Effector memory CD8-positive, alpha-beta T cell (primary cell): ENCODE results near the gene ZNF692.
A peak's percentile ranks its signal among the peaks of the same experiment; 100 is the strongest.

ENCODE experiments used
- ATAC-seq: fragments of 150-1000 bp; cut with Tn5 transposase; replicated peaks from 2 replicates; pipeline ENCODE4 v1.10.0; 2021; ENCODE audit warnings: mild to moderate bottlenecking, moderate library complexity
- DNase-seq, 3 experiments: peaks; one replicate each; pipeline ENCODE4 v3.0.0; 2021
- H3K27ac Mint-ChIP-seq, 2 donors: one replicate each; pipeline ENCODE4 v1.8.0; 2022; ENCODE audit warnings: mild to moderate bottlenecking in 2 of 2, mixed read lengths in 2 of 2, moderate library complexity in 2 of 2
- H3K27me3 Mint-ChIP-seq, 2 donors: one replicate each; pipeline ENCODE4 v1.8.0; 2022; ENCODE audit warnings: mixed read lengths in 2 of 2
- H3K36me3 Mint-ChIP-seq: one replicate; pipeline ENCODE4 v1.8.0; 2022; ENCODE audit warnings: mild to moderate bottlenecking, moderate library complexity, mixed read lengths; ENCODE audit not compliant: insufficient read depth
- H3K4me1 Mint-ChIP-seq, 2 donors: one replicate each; pipeline ENCODE4 v1.8.0; 2022; ENCODE audit warnings: low read depth in 2 of 2, mixed read lengths in 2 of 2
- H3K4me3 Mint-ChIP-seq, 2 donors: one replicate each; pipeline ENCODE4 v1.8.0; 2022; ENCODE audit warnings: mild to moderate bottlenecking in 2 of 2, mixed read lengths in 2 of 2, moderate library complexity in 2 of 2
- H3K9me3 Mint-ChIP-seq, 2 donors: one replicate each; pipeline ENCODE4 v1.8.0; 2022; ENCODE audit warnings: mixed read lengths in 2 of 2

The ZNF692 gene

DNA sequence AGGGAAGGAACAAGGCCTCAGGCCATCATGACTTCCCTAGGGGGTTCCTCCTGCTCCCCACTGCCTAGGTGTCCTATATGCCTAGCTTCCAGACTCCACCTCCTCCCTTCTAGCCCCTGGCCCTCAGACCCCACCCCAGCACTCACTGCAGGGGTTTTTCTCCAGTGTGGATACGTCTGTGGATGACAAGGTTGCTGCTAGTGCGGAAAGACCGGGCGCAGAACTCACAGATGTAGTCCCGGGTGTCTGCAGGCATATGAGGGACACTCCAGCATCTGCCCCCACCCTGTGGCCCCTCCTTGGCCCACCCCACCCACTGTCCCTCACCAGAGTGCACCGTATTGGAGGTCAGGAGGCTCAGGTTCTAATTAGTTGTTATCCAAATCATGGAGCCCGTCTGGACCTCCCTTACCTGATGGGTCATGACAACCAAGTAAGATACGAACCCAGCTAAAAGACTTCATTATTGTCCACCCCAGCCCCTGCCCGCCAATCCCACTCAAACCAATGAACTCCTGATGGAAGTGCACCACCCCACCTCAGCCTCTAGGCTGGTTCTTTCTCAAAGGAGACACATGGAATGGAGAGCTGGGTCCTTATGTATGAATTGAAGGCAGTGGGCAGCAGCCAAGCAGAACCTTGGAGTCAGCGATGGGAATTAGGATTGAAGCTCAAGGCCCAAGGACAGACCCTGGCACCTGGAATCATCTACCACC lies 8.2 kb downstream of the ZNF692 start:
- Mint-ChIP-seq H3K27ac (peak overlapping the region in 1 of 2 donors; percentile 4), H3K9me3 (no peaks in the 10 kb centered on the region), H3K4me3 (no peak overlapping the region), H3K36me3 (peaks cover 24% of the 10 kb centered on the region), H3K27me3 (no peaks in the 10 kb centered on the region), H3K4me1 (peaks cover 0 to 2% of the 10 kb centered on the region in 2 donors)
- no peak for ATAC-seq
- no peak for DNase-seq

- Mint-ChIP-seq H3K27me3 (no peaks in the 10 kb centered on the region), H3K9me3 (no peaks in the 10 kb centered on the region), H3K36me3 (peaks cover 26% of the 10 kb centered on the region), H3K27ac (peak overlapping the region in 1 of 2 donors; percentile 4), H3K4me3 (no peak overlapping the region), H3K4me1 (peaks cover 0 to 2% of the 10 kb centered on the region in 2 donors)
- ATAC-seq: no peak
- DNase-seq: no peak
Measured at GRCh38 chr1:248850124-248850523, 8.8 kb downstream of the ZNF692 start.

DNA sequence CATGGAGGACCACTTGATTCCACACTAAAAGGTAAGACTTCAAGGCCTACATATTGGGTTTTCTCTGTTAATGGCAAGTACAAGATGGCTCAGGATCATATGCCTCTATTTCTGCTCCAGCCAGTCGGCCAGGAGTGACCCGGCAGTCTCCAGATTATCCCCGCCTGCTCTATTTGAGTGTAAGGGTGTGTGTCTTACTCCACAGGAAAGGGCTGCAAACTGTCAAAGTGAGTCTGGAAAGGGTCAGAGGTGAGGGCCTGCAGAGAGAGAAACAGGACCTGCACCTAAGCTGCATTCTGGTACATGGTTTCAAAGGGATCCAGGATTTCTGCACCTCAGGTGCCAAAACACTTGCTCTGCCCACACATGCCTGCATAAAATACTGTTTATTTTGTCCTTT lies 9.2 kb downstream of the ZNF692 start:
- Mint-ChIP-seq H3K4me3 (no peak overlapping the region), H3K9me3 (no peaks in the 10 kb centered on the region), H3K27me3 (no peaks in the 10 kb centered on the region), H3K36me3 (peaks cover 21% of the 10 kb centered on the region), H3K27ac (no peak overlapping the region), H3K4me1 (peaks cover 0 to 2% of the 10 kb centered on the region in 2 donors)
- DNase-seq (no peak), ATAC-seq (no peak)

GRCh38 chr1:248849152-248849551 lies 9.7 kb downstream of the ZNF692 start:
- H3K27ac Mint-ChIP-seq: peak overlapping the region in 1 of 2 donors; percentile 2
- peaks cover 0 to 2% of the 10 kb centered on the region in 2 donors for H3K4me1 Mint-ChIP-seq
- DNase-seq: no peak
- H3K27me3 Mint-ChIP-seq: no peaks in the 10 kb centered on the region
- ATAC-seq: no peak
- no peak overlapping the region for H3K4me3 Mint-ChIP-seq
- H3K9me3 Mint-ChIP-seq: no peaks in the 10 kb centered on the region
- H3K36me3 Mint-ChIP-seq: peaks cover 19% of the 10 kb centered on the region

GRCh38 chr1:248848602-248849001 lies 10.3 kb downstream of the ZNF692 start:
- H3K4me1 Mint-ChIP-seq: peaks cover 0 to 2% of the 10 kb centered on the region in 2 donors
- no peak overlapping the region for H3K4me3 Mint-ChIP-seq
- ATAC-seq (no peak), DNase-seq (no peak)
- H3K27ac Mint-ChIP-seq: peak overlapping the region in 1 of 2 donors; percentile 2
- peaks cover 19% of the 10 kb centered on the region for H3K36me3 Mint-ChIP-seq
- H3K9me3 Mint-ChIP-seq: no peaks in the 10 kb centered on the region
- no peaks in the 10 kb centered on the region for H3K27me3 Mint-ChIP-seq

DNA sequence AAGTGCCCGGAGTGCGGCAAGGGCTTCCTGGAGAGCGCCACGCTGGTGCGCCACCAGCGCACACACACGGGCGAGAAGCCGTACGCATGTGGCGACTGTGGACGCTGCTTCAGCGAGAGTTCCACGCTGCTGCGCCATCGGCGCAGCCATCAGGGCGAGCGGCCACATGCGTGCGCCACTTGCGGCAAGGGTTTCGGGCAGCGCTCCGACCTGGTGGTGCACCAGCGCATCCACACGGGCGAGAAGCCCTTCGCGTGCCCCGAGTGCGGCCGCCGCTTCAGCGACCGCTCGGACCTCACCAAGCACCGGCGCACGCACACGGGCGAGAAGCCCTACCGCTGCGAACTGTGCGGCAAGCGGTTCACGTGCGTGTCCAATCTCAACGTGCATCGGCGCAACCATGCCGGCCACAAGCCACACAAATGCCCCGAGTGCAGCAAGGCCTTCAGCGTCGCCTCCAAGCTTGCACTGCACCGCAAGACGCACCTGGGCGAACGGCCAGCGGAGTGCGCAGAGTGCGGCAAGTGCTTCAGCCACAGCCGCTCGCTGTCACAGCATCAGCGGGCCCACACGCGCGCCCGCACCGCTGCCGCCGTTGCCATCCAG lies 10.8 kb downstream of the ZNF692 start:
- no peak overlapping the region for H3K27ac Mint-ChIP-seq
- ATAC-seq (no peak), DNase-seq (no peak)
- peaks cover 0 to 2% of the 10 kb centered on the region in 2 donors for H3K4me1 Mint-ChIP-seq
- H3K4me3 Mint-ChIP-seq: no peak overlapping the region
- no peaks in the 10 kb centered on the region for H3K27me3 Mint-ChIP-seq
- no peaks in the 10 kb centered on the region for H3K9me3 Mint-ChIP-seq
- H3K36me3 Mint-ChIP-seq: peaks cover 19% of the 10 kb centered on the region

DNA sequence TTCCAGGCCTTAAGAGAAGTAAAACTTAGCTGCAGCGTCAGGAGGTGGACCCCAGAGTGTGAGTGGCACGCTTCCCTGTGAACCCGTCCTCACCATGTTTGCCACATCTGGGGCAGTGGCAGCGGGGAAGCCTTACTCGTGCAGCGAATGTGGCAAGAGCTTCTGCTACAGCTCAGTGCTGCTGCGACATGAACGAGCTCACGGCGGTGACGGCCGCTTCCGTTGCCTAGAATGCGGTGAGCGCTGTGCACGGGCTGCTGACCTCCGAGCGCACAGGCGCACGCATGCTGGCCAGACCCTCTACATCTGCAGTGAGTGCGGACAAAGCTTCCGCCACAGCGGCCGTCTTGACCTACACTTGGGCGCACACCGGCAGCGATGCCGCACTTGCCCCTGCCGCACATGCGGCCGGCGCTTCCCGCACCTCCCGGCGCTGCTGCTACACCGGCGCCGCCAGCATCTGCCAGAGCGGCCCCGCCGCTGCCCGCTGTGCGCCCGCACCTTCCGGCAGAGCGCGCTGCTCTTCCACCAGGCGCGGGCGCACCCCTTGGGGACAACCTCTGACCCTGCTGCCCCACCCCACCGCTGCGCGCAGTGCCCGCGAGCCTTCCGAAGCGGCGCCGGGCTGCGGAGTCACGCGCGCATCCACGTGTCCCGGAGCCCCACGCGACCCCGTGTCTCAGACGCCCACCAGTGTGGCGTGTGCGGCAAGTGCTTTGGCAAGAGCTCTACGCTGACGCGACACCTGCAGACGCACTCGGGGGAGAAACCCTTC lies 11.5 kb downstream of the ZNF692 start:
- Mint-ChIP-seq H3K9me3 (no peaks in the 10 kb centered on the region), H3K36me3 (peaks cover 19% of the 10 kb centered on the region), H3K27me3 (no peaks in the 10 kb centered on the region), H3K27ac (no peak overlapping the region), H3K4me3 (no peak overlapping the region), H3K4me1 (peaks cover under 1 to 2% of the 10 kb centered on the region in 2 donors)
- no peak for ATAC-seq
- no peak for DNase-seq

- H3K36me3 Mint-ChIP-seq: peaks cover 23% of the 10 kb centered on the region
- H3K4me3 Mint-ChIP-seq: no peak overlapping the region
- no peak overlapping the region for H3K27ac Mint-ChIP-seq
Measured at GRCh38 chr1:248844526-248844925, 14.4 kb downstream of the ZNF692 start.

GRCh38 chr1:248843687-248844086 lies 15.2 kb downstream of the ZNF692 start:
- no peaks in the 10 kb centered on the region for H3K9me3 Mint-ChIP-seq
- peaks cover 26% of the 10 kb centered on the region for H3K36me3 Mint-ChIP-seq
- no peaks in the 10 kb centered on the region for H3K27me3 Mint-ChIP-seq
- DNase-seq (no peak), ATAC-seq (no peak)
- H3K27ac Mint-ChIP-seq: no peak overlapping the region
- H3K4me1 Mint-ChIP-seq: peaks cover 16 to 19% of the 10 kb centered on the region in 2 donors
- H3K4me3 Mint-ChIP-seq: no peak overlapping the region

More at GRCh38 chr1:248844526-248844925, 14.4 kb downstream of the ZNF692 start:
- H3K9me3 Mint-ChIP-seq: no peaks in the 10 kb centered on the region
- H3K4me1 Mint-ChIP-seq: peaks cover 13 to 16% of the 10 kb centered on the region in 2 donors
- no peaks in the 10 kb centered on the region for H3K27me3 Mint-ChIP-seq
- no peak for ATAC-seq
- no peak for DNase-seq

DNA sequence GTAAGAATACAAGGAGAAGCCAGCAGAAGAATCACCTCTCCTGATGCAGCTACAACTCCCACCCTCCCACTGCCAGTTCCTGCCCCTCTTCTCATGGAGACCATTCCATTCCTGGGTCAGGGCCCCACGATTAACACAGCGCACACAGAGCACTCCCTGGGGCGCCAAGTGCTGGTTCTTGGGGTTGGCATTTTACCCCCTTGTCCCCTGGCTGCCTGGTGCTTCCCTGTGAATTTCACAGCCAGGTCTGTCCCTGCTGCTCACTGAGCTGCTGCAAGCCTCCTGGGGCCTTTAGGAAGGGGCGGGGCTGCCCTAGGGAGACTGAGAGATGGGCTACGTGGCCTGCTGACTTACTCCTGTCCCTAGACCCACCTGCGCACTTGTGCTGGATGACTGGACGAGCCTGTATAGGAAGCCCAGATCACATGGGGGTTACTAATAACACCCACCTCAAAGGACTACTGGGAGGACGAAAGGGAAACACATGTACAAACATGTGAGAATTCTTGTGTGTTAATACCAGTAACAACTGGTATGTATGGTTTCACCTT lies 16.0 kb downstream of the ZNF692 start:
- Mint-ChIP-seq H3K4me1 (peaks cover 16 to 19% of the 10 kb centered on the region in 2 donors), H3K27me3 (no peaks in the 10 kb centered on the region), H3K27ac (peak overlapping the region in 1 of 2 donors; percentile 20), H3K36me3 (peaks cover 26% of the 10 kb centered on the region), H3K4me3 (no peak overlapping the region), H3K9me3 (no peaks in the 10 kb centered on the region)
- DNase-seq: no peak
- no peak for ATAC-seq

DNA sequence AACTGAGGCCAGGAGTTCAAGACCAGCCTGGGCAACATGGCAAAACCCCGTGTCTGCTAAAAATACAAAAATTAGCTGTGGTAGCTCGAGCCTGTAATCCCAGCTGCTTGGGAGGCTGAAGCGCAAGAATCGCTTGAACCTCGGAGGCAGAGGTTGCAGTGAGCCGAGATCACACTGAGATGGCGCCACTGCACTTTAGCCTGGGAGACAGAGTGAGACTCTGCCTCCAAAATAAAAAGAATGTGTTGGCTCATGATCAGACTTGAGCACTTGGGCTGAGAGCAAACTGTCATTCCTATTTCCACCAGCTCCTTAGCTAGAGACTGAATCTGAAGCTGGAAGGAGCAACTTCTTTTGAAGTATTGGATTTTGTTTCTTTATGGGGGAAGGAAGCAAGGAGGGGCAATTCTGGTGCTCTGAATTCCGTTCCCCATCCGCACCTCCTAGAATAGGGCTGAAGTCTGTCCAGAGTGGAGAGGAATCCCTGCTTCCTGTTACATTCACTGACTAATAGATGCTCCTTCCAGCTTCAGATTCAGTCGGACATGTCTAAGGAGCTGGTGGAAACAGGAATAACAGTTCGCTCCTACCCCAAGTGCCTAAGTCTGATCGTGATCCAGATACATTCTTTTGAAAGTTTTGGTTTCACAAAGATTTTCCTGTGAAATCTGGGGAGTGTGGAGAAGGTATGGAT lies 17.0 kb downstream of the ZNF692 start:
- H3K4me3 Mint-ChIP-seq: no peak overlapping the region
- H3K36me3 Mint-ChIP-seq: peaks cover 21% of the 10 kb centered on the region
- H3K27me3 Mint-ChIP-seq: no peaks in the 10 kb centered on the region
- DNase-seq: peak in 2 of 3 experiments; percentile 26 to 44
- H3K27ac Mint-ChIP-seq: peak overlapping the region in 1 of 2 donors; percentile 25
- H3K4me1 Mint-ChIP-seq: peaks cover 16 to 21% of the 10 kb centered on the region in 2 donors
- no peaks in the 10 kb centered on the region for H3K9me3 Mint-ChIP-seq
- no peak for ATAC-seq

DNA sequence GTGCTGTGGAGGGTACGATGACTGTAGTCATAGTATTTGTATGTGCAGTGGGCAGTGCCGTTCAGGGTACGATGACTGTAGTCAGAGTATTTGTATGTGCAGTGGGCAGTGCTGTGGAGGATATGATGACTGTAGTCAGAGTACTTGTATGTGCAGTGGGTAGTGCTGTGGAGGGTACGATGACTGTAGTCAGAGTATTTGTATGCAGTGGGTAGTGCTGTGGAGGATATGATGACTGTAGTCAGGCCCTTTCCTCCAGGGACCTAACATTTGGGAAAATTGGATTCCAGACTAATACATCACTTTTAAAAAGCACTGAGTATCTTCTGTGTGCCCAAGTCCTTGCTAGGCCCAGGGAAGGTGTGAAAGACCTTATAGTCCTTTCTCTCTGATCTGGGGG lies 17.9 kb downstream of the ZNF692 start:
- H3K4me3 Mint-ChIP-seq: no peak overlapping the region
- H3K27me3 Mint-ChIP-seq: no peaks in the 10 kb centered on the region
- H3K36me3 Mint-ChIP-seq: peaks cover 13% of the 10 kb centered on the region
- DNase-seq: no peak
- peaks cover 16 to 21% of the 10 kb centered on the region in 2 donors for H3K4me1 Mint-ChIP-seq
- no peaks in the 10 kb centered on the region for H3K9me3 Mint-ChIP-seq
- no peak for ATAC-seq
- no peak overlapping the region for H3K27ac Mint-ChIP-seq

GRCh38 chr1:248839168-248839555 lies 19.7 kb downstream of the ZNF692 start:
- DNase-seq (no peak), ATAC-seq (no peak)
- no peak overlapping the region for H3K4me3 Mint-ChIP-seq
- H3K27ac Mint-ChIP-seq: no peak overlapping the region
- no peaks in the 10 kb centered on the region for H3K27me3 Mint-ChIP-seq
- H3K36me3 Mint-ChIP-seq: peaks cover 7% of the 10 kb centered on the region
- H3K9me3 Mint-ChIP-seq: no peaks in the 10 kb centered on the region
- H3K4me1 Mint-ChIP-seq: peaks cover 16 to 21% of the 10 kb centered on the region in 2 donors
